Mammary epithelial cell (primary cell): ENCODE measurements around the gene GLDC.

ENCODE experiments used
- EZH2 ChIP-seq: IDR thresholded peaks from 2 replicates; pipeline ENCODE4 v1.6.1; 2012; ENCODE audit warnings: low read length, inconsistent platforms, borderline replicate concordance
- TF ChIP-seq, protein P1 (sequence below), 2 donors: IDR thresholded peaks in 1 of 2; conservative IDR thresholded peaks in 1 of 2; 2 replicates each; pipeline ENCODE4 v1.5.1; 2011 to 2012; ENCODE audit warnings: inconsistent platforms in 2 of 2, low read length in 2 of 2, mild to moderate bottlenecking in 2 of 2, control low read depth in 1 of 2, low read depth in 1 of 2; ENCODE audit not compliant: insufficient read depth in 1 of 2; ENCODE audit errors: extremely low read depth in 1 of 2

DNA sequence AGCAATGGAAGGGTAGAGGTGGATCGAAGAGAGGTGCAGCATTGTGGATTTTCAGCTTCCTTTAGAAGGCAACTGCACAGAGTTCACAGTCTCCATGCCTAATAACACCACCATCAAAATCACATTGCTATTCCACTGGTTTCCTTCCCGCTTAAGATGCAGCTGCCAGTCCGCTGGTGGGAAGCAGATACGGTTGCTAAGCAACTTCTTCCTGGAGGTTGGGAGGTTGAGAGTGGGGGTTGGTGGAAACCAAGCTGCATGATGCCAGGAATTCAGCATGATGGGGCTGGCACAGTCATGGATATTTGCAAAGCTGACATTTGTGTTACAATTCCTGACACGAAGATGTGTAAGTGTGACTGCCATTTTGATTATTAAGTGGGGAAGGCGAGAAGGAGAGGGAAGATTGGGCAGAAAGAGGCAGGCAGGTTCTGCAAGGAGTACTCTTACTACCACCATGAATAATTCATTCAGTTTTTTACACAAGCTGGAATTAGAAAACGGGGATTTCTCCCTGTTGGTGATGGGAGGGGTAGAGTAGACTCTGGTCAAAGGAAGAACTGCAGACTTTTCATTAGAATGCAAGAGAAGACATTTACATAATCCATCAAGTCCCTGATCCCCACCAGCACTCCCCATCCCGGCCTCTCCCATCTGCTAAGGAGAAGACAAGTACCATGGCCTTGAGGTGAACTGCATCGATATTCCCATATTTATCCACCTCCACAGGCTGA, 87.5 kb downstream of the GLDC start:
- TF ChIP-seq EZH2, result no peak
- TF ChIP-seq, protein P1, sequence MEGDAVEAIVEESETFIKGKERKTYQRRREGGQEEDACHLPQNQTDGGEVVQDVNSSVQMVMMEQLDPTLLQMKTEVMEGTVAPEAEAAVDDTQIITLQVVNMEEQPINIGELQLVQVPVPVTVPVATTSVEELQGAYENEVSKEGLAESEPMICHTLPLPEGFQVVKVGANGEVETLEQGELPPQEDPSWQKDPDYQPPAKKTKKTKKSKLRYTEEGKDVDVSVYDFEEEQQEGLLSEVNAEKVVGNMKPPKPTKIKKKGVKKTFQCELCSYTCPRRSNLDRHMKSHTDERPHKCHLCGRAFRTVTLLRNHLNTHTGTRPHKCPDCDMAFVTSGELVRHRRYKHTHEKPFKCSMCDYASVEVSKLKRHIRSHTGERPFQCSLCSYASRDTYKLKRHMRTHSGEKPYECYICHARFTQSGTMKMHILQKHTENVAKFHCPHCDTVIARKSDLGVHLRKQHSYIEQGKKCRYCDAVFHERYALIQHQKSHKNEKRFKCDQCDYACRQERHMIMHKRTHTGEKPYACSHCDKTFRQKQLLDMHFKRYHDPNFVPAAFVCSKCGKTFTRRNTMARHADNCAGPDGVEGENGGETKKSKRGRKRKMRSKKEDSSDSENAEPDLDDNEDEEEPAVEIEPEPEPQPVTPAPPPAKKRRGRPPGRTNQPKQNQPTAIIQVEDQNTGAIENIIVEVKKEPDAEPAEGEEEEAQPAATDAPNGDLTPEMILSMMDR (conservative IDR thresholded peaks at IDR 0.05 in 1 of 2, IDR thresholded peaks at IDR 0.05 in 1 of 2; ENCODE audit: extremely low read depth in 1 of 2, insufficient read depth in 1 of 2, low read depth in 1 of 2, low read length in 2 of 2), result no peak
